ENCODE data around the gene BTG1. TPM values are rescaled to one million over a fixed set of nuclear protein-coding genes. Genes with fewer than 3 reads are reported as not detected.

The BTG1 gene
- total and polyA plus RNA-seq, 2 experiments from 2014 or later, result 15.5 to 36.2 TPM

- H3K79me2 ChIP-seq (replicated peaks; ENCODE audit: insufficient read depth), result no peaks in the 10 kb centered on the region
- no peak overlapping the region for H3K4me3 Mint-ChIP-seq
- no peaks in the 10 kb centered on the region for H3K9me3 Mint-ChIP-seq
- H4K20me1 ChIP-seq (replicated peaks; ENCODE audit: insufficient read depth), result no peaks in the 10 kb centered on the region
- H3K9me2 ChIP-seq (ENCODE audit: insufficient read depth), result peaks cover 6% of the 10 kb centered on the region
- no peak for TF ChIP-seq ZNF331 (CRISPR knock-in tag; IDR thresholded peaks at IDR 0.05; ENCODE audit: low read depth)
- TF ChIP-seq CREB1 (CRISPR knock-in tag; IDR thresholded peaks at IDR 0.05; ENCODE audit: low read depth), result no peak
- TF ChIP-seq NANOG (IDR thresholded peaks at IDR 0.05; ENCODE audit: borderline replicate concordance), result no peak
- no peak for TF ChIP-seq EZH2phosphoT487 (IDR thresholded peaks at IDR 0.05; ENCODE audit: unreplicated experiment)
- TF ChIP-seq ZNF114 (CRISPR knock-in tag; IDR thresholded peaks at IDR 0.05), result no peak
- TF ChIP-seq, protein P1, sequence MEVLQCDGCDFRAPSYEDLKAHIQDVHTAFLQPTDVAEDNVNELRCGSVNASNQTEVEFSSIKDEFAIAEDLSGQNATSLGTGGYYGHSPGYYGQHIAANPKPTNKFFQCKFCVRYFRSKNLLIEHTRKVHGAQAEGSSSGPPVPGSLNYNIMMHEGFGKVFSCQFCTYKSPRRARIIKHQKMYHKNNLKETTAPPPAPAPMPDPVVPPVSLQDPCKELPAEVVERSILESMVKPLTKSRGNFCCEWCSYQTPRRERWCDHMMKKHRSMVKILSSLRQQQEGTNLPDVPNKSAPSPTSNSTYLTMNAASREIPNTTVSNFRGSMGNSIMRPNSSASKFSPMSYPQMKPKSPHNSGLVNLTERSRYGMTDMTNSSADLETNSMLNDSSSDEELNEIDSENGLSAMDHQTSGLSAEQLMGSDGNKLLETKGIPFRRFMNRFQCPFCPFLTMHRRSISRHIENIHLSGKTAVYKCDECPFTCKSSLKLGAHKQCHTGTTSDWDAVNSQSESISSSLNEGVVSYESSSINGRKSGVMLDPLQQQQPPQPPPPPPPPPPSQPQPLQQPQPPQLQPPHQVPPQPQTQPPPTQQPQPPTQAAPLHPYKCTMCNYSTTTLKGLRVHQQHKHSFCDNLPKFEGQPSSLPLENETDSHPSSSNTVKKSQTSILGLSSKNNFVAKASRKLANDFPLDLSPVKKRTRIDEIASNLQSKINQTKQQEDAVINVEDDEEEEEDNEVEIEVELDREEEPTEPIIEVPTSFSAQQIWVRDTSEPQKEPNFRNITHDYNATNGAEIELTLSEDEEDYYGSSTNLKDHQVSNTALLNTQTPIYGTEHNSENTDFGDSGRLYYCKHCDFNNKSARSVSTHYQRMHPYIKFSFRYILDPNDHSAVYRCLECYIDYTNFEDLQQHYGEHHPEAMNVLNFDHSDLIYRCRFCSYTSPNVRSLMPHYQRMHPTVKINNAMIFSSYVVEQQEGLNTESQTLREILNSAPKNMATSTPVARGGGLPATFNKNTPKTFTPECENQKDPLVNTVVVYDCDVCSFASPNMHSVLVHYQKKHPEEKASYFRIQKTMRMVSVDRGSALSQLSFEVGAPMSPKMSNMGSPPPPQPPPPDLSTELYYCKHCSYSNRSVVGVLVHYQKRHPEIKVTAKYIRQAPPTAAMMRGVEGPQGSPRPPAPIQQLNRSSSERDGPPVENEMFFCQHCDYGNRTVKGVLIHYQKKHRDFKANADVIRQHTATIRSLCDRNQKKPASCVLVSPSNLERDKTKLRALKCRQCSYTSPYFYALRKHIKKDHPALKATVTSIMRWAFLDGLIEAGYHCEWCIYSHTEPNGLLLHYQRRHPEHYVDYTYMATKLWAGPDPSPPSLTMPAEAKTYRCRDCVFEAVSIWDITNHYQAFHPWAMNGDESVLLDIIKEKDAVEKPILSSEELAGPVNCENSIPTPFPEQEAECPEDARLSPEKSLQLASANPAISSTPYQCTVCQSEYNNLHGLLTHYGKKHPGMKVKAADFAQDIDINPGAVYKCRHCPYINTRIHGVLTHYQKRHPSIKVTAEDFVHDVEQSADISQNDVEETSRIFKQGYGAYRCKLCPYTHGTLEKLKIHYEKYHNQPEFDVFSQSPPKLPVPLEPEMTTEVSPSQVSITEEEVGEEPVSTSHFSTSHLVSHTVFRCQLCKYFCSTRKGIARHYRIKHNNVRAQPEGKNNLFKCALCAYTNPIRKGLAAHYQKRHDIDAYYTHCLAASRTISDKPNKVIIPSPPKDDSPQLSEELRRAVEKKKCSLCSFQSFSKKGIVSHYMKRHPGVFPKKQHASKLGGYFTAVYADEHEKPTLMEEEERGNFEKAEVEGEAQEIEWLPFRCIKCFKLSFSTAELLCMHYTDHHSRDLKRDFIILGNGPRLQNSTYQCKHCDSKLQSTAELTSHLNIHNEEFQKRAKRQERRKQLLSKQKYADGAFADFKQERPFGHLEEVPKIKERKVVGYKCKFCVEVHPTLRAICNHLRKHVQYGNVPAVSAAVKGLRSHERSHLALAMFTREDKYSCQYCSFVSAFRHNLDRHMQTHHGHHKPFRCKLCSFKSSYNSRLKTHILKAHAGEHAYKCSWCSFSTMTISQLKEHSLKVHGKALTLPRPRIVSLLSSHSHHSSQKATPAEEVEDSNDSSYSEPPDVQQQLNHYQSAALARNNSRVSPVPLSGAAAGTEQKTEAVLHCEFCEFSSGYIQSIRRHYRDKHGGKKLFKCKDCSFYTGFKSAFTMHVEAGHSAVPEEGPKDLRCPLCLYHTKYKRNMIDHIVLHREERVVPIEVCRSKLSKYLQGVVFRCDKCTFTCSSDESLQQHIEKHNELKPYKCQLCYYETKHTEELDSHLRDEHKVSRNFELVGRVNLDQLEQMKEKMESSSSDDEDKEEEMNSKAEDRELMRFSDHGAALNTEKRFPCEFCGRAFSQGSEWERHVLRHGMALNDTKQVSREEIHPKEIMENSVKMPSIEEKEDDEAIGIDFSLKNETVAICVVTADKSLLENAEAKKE (CRISPR knock-in tag; IDR thresholded peaks at IDR 0.05), result no peak
- TF ChIP-seq POLR2AphosphoS5 (IDR thresholded peaks at IDR 0.05; ENCODE audit: low read depth), result no peak
- TF ChIP-seq EZH2 (IDR thresholded peaks at IDR 0.05; ENCODE audit: low read depth, unreplicated experiment), result no peak
- TF ChIP-seq, protein P2, sequence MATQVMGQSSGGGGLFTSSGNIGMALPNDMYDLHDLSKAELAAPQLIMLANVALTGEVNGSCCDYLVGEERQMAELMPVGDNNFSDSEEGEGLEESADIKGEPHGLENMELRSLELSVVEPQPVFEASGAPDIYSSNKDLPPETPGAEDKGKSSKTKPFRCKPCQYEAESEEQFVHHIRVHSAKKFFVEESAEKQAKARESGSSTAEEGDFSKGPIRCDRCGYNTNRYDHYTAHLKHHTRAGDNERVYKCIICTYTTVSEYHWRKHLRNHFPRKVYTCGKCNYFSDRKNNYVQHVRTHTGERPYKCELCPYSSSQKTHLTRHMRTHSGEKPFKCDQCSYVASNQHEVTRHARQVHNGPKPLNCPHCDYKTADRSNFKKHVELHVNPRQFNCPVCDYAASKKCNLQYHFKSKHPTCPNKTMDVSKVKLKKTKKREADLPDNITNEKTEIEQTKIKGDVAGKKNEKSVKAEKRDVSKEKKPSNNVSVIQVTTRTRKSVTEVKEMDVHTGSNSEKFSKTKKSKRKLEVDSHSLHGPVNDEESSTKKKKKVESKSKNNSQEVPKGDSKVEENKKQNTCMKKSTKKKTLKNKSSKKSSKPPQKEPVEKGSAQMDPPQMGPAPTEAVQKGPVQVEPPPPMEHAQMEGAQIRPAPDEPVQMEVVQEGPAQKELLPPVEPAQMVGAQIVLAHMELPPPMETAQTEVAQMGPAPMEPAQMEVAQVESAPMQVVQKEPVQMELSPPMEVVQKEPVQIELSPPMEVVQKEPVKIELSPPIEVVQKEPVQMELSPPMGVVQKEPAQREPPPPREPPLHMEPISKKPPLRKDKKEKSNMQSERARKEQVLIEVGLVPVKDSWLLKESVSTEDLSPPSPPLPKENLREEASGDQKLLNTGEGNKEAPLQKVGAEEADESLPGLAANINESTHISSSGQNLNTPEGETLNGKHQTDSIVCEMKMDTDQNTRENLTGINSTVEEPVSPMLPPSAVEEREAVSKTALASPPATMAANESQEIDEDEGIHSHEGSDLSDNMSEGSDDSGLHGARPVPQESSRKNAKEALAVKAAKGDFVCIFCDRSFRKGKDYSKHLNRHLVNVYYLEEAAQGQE (IDR thresholded peaks at IDR 0.05; ENCODE audit: unreplicated experiment), result no peak
- no peak for TF ChIP-seq JUNB (IDR thresholded peaks at IDR 0.05; ENCODE audit: unreplicated experiment)
- TF ChIP-seq, protein P3, sequence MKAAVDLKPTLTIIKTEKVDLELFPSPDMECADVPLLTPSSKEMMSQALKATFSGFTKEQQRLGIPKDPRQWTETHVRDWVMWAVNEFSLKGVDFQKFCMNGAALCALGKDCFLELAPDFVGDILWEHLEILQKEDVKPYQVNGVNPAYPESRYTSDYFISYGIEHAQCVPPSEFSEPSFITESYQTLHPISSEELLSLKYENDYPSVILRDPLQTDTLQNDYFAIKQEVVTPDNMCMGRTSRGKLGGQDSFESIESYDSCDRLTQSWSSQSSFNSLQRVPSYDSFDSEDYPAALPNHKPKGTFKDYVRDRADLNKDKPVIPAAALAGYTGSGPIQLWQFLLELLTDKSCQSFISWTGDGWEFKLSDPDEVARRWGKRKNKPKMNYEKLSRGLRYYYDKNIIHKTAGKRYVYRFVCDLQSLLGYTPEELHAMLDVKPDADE (IDR thresholded peaks at IDR 0.05), result no peak
- TF ChIP-seq STAT1 (IDR thresholded peaks at IDR 0.05; ENCODE audit: unreplicated experiment), result no peak
- H3K27ac ChIP-seq (ENCODE audit: low read depth), result no peak overlapping the region
- no peak overlapping the region for H3K4me2 ChIP-seq
- no peaks in the 10 kb centered on the region for H3F3A ChIP-seq (replicated peaks; ENCODE audit: low read depth)
- DNase-seq (ENCODE audit: low spot score), result no peak
- no peak overlapping the region for H3K4me3 ChIP-seq
- no peak overlapping the region for H3K27ac Mint-ChIP-seq
- ATAC-seq, result no peak
- H3K36me3 Mint-ChIP-seq (ENCODE audit: low read depth), result no peaks in the 10 kb centered on the region
- peaks cover 3% of the 10 kb centered on the region for H3K4me1 ChIP-seq (ENCODE audit: insufficient read depth)
- H3K4me1 Mint-ChIP-seq, result peaks cover 6% of the 10 kb centered on the region
- no peaks in the 10 kb centered on the region for H3K27me3 ChIP-seq (ENCODE audit: insufficient read depth)
- no peaks in the 10 kb centered on the region for H3K36me3 ChIP-seq (ENCODE audit: insufficient read depth)
- no peaks in the 10 kb centered on the region for H3K27me3 Mint-ChIP-seq (ENCODE audit: insufficient read depth, low read depth, poor library complexity)
- no peak overlapping the region for H2AFZ ChIP-seq
These were observed 43.0 kb upstream of the BTG1 start for GRCh38 chr12:92188517-92189188.

Data from GM23338 (cell line).